Heart left ventricle (tissue), 13 donors: ENCODE results near the gene OR52I1.

Experiments
- CTCF ChIP-seq, 12 donors: fragments of 200-600 bp; sonication (generic) in 4 of 12; IDR thresholded peaks; one replicate each; pipeline versions ENCODE4 v1.5.0 to v1.8.0; 2018 to 2022; ENCODE audit warnings: antibody characterized with exemption in 12 of 12, mild to moderate bottlenecking in 5 of 12
- POLR2A ChIP-seq, 2 donors: fragments of 450-650 bp; IDR thresholded peaks; one replicate each; pipeline ENCODE4 v1.6.1; 2017; ENCODE audit warnings: antibody characterized with exemption in 2 of 2, mild to moderate bottlenecking in 2 of 2, moderate library complexity in 2 of 2
- donor health status: ischemic (EF 13 %, LVEDD 7.1; RV severe dilation, severe dysfunction).
- donor health status: DM: no; HTN: yes; CAD: no.
- donor health status: DM: no; HTN: no; CAD: no.
- donor health status: ischemic (EF 25% LVEDD 6.9; RV normal size, moderate dysfunction).
- donor health status: ischemic (EF 25% LVEDD 5.7; RV mildly dilated, moderate dysfunction).
- donor health status: ischemic (EF 35%, LVEDD 5.7; RV mildly dilated, moderate dysfunction).
- donor health status: nonischemic (EF 11% LVEDD 7.7; RV severe dilation, severe dysfunction).
- donor health status: DM: yes; HTN: yes; CAD: no.
- donor health status: PGD.
- donor health status: ischemic (EF 29% LVEDD 5.4; RV normal size, mild dysfunction).
- donor health status: nonischemic (EF 23%, LVEDD 6.1; RV moderate dilation, normal function).

GRCh38 chr11:4619514-4619913, 25.7 kb downstream of the OR52I1 start:
- no peak for TF ChIP-seq CTCF (IDR thresholded peaks at IDR 0.05)
- no peak for TF ChIP-seq POLR2A (IDR thresholded peaks at IDR 0.05)
